NCI-H69 (cell line): ENCODE results near the gene SNX32.

Source experiments
- DNase-seq: peaks from one replicate; lab custom pipeline; 2025; lab: John Stamatoyannopoulos, UW

SNX32 gene

DNA sequence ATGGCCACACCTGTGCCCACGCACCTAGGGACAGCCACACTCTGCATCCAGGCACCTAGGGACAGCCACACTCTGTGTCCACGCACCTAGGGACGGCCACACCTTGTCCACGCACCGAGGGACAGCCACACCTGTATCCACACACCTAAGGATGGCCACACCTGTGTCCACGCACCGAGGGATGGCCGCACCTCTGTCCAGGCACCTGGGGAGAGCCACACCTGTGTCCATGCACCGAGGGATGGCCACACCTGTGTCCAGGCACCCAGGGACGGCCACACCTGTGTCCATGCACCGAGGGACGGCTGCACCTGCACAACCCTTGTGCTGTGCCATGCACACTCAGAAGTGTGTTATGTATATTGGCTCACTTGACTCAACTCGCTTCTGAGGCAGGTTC, 36.1 kb upstream of the SNX32 start:
- no peak for DNase-seq

DNA sequence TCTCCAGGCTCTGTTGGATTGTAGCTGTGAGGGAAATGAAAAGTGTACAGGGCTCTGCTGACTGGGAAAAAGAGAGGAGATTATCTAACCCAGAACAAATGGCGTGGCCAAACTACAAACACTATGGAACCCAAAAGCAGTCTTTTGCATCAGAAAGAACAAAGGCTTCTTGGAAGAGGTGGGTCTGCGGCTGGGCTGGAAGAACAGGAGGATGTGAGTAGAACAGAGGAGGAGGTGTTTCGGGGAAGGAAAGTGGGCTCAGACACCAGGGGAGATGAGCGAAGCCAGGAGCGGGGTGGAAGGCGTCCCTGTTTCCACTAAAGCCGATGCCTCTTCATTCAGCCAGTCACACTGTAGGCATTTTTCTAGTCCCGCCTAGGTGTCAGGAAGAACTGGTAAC, 34.9 kb upstream of the SNX32 start:
- DNase-seq = no peak

DNA sequence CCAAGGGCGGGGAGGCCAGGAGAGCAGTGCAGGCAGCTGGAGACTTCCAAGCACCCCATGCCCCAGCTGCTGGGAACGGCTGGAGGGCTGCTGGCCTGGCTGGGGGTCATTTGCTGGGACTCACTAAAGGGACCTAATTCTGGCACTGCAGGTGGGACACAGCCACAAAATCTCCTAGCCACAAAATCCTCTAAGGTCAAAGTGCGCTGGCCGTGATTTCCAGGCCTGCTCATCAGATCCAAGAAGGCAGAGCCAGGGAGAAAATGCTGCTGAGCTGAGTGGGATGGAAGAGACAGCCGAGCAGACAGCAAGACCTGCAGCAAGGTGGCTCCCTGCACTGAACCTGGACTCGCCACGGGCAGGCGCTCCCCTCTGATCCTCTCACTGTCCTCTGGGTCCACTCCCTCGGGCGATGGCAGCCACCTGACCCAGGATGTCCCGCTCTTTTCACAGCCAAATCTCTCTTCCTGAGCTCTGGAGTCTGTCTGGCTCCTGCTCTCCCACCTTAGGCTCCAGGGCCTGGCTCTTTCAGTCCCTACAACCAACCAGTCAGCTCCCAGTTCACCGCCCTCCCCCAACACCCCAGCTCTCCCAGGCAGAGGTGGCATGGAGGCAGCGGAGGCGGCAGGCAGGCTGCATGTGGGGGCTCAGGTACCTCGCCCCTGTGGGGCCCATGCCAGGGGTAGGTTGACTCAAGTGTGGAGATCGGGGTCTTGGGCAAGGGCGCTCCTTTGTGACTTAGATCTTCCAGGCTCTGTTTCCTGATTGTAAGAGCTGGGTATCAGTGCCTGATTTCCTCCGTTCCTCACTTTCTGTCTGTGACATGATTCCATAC, 32.4 kb upstream of the SNX32 start:
- DNase-seq = no peak

DNA sequence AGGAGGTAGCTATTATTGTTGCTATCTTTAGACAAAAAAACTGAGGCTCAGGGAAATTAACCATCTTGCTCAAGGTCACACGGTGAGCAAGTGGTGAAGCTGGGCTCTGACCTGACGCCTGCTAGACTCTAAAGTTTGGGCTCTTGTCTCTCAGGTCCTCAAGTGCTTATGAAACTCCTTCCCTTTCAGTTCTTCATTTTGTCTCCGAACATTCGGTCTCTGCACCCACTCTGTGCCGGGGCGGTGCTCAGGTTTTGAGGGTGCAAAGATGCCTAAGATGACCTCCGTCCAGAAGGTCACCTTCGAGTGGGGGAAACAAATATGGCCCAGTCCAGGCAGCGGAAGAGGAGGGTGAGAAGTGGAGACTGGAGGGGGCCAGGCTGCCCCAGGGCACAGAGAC, 30.9 kb upstream of the SNX32 start:
- DNase-seq = no peak

DNA sequence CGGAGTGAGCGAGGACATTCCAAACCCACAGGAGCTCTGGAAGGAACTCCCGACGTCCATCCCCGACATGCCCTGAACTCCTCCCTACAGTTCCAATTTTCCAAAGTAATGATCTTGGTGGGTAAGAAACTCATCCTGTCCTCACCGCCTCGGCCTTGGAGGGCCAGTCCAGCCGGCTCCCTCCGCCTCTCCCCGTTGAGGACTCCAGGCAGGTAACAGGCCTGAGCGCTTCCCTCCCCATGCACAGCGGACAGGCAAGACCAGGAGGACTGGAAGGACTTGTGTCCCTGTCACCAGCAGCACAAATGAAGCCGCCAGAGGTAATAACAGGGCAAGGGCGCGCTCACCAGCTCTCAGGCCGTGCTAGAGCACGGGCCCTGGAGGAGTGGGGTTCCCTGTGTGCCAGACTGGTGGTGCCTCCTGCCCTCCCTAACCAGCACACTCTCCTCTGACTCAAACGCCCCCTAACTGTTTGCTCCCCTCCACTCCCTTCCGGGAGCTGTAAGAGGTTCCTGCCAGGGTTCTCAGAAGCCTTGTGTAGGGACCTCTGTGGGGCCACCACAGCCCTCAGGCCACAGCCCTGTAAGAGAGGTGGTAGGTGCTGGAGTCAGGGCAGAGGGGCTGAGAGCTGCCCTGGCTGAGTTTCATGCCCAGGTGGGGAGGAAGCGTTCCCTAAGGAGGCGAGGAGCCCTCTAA, 29.8 kb upstream of the SNX32 start:
- no peak for DNase-seq

DNA sequence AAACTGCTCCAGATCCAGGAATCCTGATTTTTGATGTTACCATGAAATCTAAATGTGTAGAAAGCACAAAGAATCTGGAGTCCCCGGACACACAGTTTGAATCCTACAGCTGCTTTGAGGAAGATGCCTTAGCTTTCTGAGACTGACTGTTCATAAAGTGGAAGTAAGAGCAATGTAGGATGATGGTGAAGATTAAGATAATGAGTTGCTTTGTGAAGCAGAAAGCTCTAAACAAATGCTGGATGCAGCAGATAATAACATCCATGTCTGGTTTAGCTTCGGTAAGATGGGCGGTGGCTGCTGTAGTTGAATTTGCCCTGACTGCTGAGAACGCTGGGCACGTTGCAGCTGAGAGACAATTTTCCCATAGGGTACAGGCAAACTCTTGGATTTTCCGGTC, 26.8 kb upstream of the SNX32 start:
- DNase-seq = no peak

DNA sequence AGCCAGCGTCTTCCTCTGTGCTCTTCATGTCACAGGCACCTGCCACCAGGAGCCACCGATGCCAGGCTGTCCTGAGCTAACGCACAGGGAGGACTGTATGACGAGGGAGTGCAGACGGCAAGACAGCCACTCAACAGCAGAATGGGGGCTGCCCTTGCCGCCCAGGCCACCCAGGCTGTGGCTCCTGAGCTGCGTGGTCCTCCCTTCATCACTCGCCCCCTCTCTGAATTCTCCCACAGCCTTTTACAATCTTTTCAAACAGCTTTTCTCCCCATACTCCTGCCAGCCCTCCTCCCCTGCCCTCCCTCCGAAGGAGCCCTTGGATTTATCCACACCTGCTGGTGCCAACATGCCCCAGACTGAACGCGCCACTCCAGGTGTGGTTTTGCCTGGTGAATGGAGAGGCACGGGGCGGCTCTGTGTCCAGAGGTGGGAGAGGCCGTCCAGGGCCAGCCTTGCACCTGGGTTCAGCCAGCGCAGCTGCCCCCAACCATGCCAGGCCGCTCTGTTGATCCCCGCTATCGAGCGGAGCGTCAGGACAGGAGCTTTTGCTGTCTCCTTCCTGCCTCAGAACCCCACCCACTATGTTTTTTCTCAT, 24.9 kb upstream of the SNX32 start:
- no peak for DNase-seq

DNA sequence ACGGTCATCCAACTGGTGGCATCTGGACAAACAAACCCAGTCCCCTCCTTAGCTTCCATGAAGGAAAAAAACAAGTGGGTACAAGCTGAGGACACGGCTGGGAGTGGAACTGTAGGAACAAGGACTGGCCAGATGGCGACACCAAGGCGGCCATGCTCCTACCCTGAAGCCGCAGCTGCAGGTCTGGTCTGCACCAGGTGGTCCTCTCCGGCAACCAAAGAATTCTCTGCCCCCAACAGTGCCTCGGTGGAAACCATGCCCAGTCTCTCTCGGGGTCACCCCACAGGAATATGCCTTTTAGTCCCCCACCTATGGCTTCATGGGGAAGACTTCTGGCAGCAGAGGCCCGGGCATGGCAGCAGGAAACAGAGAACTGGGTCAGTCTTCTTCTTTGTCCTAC, 24.3 kb upstream of the SNX32 start:
- DNase-seq = no peak

DNA sequence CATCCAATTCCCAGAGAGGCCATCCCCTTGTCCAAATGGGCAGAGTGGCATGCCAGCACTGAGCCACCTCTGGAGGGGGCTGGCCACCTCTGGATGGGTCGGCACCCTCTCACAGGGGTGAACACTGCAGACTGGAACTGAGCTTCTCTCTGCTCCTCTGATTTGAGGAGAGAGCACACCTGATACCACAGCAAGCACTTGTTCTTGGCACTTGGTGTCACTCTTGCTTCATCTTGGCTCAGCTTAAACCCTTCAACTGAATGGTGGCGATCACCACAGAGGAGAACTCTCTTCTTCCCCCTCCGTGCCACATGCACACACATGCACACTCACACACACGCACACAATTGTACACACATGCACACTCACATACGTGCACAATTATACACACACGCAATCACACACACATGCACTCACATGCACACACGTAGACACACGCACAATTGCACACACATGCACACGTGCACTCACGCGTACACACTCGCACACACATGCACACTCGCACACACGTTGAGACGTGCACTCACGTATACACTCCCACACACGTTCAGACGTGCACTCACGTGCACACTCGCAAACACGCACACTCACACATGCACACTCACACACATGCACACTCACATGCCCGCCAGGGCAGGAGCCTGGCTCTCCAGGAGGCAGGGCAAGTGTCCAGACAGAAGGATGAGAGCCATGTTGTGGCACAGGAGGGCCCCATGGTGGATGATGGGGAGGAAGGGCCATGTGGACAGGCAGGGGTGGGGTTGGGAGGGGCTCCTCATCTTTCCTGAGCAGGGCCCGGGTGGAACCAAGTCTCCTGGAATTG, 23.5 kb upstream of the SNX32 start:
- DNase-seq = no peak

DNA sequence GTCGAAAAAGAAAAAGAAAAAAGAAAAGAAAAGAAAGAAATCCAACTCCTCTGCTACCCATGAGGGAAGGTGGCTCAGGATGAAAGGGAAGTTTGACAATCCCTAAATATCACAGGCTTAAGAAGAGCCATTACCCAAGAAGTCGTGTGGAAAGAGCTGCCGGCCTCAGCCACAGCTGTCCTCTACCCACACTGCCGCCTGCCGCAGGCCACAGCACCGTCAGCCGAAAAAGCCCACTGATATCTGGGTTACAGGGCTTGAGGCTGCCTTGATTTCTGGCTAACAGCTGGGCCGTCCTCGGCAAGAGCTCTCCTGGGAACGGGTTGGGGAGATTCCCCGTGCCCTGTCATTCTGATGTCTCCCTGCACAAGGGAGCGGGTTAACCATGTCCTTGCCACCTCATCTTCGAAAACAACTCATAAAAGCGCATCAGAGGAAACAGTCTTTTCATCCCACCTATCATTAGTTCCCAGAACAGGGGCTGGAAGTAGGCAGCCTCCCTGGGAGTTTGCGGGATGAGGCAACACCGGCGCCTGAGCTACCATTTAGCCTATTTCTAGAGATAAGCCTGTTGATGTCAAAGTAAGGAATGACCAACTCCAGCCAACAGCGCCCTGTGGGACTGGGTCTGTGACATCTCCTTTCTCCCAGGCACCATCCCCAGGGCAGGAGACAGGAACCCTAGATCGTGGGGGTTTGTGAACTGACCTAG, 21.8 kb upstream of the SNX32 start:
- DNase-seq = no peak

DNA sequence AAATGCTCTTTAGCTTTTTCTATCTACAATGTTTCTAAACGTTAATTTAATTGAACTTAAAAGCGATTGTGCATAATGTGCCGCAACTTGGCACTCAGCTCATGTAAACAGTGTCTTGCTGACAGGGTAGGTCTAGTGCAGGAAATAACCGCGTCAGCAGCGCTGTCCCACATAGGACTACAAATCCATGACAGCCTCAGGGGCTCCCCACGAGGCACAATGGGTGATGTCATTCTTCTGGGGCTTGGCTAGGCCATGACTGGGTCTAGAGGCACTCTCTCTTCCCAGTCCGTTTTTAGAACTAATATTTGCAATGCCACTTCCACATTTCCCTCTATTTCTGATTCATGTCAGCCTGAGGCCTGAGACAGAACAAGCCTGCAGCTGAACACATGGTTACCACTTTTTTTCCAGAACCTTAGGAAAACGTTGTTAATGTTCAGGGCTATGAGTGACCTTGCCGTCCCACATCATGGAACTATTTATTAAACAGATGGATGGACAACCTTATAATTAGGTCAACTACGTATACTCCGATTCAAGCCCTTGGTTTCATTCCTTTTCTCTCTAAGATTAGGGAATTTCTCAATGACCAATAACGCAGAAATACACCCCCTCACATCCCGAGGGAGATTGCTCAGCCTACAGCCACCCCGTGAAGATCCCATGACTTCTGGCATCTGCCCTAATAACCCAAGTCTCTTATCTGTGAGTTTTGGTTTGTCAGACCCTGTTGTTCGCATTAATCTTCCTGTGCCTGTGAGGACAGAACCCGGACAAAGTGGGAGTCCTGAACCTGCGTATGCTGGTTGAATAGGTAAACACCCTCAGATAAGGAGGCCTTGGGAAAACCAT, 19.4 kb upstream of the SNX32 start:
- DNase-seq = no peak

DNA sequence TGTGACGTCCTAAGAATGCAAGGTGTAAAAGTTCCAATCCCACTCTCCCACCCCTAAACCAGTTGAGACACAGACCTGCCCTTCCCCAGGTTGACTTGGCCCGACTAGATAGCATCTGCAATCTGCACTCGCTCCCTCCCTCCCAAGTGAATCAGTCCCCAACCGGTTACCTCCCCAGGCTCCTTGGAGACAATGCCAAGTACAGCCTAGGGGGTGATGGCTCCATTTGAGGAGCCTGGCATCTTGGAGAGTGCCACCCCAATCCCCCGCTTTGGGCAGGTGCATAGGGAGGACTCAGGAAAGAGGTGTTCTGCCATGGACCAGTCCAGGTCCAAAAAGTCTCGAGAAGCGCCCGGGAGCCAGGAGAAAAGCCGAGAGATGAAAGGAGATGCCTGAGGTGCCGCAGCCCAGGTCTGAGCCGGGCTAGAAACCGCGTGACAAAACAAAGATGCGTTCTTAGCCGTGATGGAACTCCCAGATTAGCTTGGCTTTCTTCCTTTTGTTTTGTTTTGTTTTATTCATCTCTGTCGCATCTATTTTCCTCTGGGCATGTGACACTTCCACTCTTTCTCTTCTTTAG, 18.7 kb upstream of the SNX32 start:
- no peak for DNase-seq

DNA sequence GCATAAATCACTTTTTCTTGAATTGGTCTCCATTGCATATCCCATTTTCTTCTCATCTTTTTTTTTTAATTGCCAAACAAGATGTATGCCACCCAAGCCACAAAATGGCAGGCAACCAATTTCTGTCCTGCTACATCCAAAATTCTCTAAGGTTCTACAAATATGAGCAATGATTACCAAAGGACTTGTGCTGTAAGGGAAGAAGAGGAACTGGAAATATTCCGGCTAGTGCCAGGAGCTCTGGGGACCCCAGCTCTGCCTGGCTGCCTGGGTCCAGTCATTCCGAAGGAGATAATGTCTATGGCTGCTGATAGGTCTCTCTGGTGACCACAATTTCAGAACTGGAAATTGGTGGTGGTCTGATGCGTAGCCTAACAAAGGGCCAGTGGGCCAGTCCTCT, 17.1 kb upstream of the SNX32 start:
- no peak for DNase-seq

DNA sequence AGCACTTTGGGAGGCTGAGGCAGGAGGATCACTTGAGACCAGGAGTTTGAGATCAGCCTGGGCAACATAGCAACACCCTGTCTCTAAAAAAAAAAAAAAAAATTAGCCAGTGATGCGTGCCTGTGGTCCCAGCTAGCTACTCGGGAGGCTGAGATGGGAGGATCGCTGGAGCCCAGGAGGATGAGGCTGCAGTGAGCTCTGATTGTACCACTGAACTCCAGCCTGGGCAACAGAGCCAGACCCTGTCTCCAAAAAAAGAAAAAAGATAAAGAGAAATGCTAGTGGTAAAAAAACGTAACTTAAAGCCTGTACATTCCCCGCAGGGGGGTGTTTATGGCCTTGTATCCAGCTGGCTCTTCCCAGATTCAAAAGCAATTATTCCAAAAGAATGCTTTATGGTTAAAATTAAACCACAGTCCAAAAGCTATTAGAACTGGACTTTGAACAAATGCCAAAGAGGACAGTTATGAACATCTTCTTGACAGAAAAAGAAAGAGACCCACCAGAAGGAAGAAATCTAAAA, 16.4 kb upstream of the SNX32 start:
- DNase-seq = peak; percentile 31

DNA sequence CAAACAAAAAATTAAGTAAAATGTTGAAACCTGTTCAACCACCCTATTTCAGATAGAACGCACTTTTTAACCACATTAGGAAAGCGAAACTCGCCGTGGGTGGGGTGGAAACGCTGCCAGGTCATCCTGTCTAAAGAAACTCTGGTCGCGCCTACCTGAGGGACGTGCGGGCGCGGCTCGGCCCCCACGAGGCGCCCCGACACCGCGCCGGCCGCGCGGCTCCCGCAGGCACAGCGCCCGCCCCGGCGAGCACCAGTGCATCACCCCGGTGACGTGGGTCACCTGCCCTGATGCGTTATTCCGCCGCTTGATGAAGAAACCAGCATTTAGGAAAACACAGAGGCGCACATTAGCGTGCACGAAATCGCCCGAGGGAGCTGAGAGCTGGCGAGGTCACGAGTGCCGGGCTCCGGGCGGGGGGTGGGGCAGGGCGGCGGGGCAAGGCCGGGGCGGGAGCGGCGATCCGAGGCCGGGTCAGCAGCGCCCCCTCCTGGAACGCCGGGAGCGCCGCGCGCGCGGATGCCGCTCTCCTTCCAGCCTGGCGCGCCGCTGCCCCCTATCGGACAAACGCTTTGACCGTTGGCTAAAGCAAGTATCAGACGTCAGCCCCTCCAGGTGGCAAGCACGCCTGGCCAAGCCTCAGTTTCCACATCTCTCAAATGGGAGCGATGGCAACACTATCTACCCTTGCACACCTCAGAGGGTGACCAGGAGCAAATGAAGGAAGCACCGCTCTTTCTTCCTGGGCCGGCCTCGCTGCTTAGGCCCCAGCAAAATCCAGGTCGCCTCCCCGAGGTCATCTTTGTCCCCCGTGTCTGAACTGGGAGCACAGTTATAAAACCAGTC, 15.7 kb upstream of the SNX32 start:
- peak; percentile 92 for DNase-seq

DNA sequence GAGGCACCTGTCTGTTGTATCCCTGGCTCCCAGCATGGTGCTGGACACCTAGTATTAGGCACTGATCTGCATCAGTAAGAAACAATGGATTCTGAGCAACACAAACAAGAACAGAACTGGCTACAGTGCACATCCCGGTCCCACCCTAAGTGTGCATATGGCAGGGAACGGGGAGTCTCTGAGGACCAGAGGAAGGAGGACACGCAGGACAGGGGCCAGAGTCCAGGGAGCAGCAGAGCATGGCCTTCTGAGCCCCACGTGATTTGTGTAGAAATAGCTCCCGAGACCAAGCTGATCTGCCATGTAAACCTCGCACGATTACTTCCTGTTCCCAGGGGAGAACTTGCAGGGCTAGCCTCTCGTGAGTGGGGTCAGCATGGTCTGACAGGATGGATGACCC, 12.7 kb upstream of the SNX32 start:
- DNase-seq = peak; percentile 95

DNA sequence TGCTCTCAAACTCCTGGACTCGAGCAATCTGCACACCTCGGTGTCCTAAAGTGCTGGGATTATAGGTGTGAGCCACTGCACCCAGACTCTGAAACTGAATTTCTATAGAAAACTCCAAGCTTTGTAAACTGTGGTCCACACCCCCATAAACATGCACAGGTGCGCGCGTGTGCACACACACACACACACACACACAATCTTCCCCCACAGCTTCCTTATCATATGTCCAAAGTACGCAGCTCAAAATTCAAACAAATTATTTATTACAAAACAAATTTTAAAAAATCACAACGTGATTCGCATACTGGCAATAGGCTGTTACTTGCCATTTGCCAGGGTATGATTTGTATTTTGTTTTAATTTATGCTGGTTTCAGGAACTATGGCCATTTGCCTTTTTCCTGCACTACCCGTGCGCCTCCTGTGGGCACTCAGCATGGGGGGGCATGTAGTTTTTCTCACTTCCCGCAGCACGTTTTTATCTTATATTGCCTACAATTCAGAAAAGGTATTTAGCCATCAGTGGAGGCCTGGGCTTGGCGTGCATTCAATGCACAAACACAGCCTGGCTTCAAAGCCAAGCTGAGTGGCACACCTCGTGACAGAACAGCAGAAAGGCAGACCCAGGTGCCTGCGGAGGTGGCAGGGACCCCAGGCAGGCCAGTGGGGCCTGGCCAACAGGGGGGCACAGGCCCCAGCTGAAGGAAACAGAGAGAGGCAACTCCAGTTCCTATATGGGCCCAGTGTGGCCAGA, 10.8 kb upstream of the SNX32 start:
- peak; percentile 15 for DNase-seq

DNA sequence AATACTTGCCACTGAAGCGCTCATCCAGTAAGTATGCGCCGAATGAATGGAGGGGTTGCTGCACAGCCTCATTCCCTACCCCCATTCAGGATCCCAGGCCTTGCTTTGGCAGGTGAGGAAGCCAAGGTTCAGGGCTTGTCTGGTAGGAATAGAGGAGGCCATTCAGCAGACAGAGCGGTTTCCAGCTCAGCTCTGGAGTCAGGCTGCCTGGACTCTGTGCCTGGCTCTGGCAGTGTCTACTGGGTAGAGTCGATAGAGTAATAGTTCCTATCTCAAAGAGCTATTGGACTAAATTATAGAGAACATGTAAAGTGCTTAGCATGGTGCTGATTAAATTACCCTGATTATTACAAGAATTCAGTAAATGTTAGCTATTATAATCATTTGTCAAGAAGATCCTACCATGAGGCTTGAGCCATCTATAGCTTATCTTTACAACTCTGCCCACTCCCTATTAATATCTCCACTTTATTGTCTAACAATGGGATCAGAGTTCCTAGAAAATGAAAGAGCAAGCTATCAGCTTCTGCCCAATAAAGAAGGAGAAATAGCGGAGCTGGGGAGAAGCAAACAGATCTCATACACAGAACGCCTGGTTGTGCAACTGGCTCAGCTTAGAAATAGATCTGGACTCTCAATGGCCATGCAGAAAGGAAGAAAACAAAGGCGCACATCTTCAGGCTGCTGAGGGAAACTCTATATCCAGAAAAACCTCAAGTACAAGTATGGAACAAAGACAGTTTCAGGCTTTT, 6.6 kb upstream of the SNX32 start:
- DNase-seq = no peak
